Fibroblast of pulmonary artery (primary cell): ENCODE data around the gene ZBTB2.

Experiments used
- DNase-seq: peaks from one replicate; pipeline ENCODE4 v3.0.0-alpha.2; 2010; ENCODE audit warnings: low read depth
- H3K4me3 ChIP-seq: replicated peaks from 2 replicates; pipeline ENCODE4 v1.5.1; 2011; ENCODE audit warnings: low read depth, mild to moderate bottlenecking, control low read depth, low read length, moderate library complexity
- TF ChIP-seq, protein P1 (sequence below): IDR thresholded peaks from 2 replicates; pipeline ENCODE4 v1.5.1; 2011; ENCODE audit warnings: mild to moderate bottlenecking, control low read depth, low read length, inconsistent platforms; ENCODE audit errors: missing control alignments

Gene ZBTB2, protein sequence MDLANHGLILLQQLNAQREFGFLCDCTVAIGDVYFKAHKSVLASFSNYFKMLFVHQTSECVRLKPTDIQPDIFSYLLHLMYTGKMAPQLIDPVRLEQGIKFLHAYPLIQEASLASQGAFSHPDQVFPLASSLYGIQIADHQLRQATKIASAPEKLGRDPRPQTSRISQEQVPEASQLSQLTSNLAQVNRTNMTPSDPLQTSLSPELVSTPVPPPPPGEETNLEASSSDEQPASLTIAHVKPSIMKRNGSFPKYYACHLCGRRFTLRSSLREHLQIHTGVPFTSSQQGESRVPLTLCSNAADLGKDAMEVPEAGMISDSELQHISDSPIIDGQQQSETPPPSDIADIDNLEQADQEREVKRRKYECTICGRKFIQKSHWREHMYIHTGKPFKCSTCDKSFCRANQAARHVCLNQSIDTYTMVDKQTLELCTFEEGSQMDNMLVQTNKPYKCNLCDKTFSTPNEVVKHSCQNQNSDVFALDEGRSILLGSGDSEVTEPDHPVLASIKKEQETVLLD

DNA sequence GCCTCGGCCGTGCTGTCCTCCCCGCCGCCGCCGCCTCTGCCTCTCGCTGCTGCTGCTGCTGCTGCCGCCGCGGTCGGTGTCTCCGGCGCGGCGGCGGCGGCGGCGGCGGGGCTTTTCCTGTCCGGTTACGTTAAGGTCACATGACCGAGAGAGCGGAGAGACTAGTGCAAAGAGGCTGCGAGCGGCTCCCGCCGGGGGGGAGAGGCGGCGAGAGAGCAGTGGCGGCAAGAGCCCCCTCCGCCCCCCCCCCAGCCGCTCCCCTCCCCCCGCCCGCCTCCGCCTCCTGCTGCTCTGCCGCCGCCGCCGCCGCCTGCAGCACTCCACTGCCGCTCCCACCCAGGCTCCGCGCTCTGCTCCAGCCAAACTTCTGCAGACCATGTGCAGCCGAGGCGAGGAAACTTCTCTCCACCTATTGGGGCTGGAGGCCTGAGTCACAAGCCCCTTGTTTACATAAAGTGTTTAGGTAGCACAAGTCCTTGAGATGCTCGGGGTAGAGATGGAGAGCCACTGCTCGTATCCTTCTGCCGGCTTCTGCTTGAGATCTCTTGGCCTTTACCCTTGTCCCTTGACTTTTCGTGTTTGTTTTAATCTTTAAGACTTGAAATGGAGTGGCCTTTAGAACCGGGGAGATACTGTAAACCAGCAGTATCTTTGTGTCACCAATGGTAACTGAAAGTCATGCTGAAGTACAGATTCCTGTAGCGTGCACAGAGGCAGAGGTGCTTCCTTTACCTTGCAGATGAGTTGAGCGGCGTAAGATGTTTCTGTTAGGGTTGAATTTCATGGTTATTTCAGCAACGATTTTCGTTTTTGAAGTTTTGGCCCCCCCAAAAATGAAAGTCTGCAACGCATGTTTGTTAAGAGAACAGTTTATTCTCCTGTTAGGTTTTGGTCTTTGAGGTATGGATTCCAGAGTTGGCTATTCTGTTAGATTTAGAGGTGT, at the start of gene ZBTB2:
TSS of gene ZBTB2 (minus strand) at position 89 of the 943 bp plus-strand sequence. CDS start 17,922 bp downstream, outside the sequence.
- TF ChIP-seq, protein P1, sequence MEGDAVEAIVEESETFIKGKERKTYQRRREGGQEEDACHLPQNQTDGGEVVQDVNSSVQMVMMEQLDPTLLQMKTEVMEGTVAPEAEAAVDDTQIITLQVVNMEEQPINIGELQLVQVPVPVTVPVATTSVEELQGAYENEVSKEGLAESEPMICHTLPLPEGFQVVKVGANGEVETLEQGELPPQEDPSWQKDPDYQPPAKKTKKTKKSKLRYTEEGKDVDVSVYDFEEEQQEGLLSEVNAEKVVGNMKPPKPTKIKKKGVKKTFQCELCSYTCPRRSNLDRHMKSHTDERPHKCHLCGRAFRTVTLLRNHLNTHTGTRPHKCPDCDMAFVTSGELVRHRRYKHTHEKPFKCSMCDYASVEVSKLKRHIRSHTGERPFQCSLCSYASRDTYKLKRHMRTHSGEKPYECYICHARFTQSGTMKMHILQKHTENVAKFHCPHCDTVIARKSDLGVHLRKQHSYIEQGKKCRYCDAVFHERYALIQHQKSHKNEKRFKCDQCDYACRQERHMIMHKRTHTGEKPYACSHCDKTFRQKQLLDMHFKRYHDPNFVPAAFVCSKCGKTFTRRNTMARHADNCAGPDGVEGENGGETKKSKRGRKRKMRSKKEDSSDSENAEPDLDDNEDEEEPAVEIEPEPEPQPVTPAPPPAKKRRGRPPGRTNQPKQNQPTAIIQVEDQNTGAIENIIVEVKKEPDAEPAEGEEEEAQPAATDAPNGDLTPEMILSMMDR, result no peak
- peak within 1 kb of the TSS; percentile 75 for H3K4me3 ChIP-seq
- peak; percentile 74 for DNase-seq

DNA sequence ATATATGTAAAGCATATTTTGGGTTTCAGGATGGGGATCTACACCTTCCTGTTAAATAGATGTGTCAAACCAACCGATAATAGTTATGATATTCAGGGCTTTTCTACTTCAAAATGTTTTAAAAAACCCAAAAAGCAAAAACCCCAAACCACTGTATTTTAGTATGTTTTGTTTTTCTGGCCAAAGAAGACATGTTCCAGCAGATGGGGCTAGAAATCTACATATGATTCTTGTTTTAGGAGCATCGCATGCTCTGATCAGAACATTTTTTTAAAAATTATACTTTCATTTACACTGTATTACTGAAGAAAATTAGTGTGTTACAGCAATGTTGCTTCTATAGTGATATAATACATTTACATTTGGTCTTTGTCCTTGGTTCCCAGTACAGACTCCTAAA, 49.6 kb upstream of the ZBTB2 start:
- no peak overlapping the region for H3K4me3 ChIP-seq
- DNase-seq, result peak; percentile 66
- TF ChIP-seq, protein P1, result peak; percentile 52

DNA sequence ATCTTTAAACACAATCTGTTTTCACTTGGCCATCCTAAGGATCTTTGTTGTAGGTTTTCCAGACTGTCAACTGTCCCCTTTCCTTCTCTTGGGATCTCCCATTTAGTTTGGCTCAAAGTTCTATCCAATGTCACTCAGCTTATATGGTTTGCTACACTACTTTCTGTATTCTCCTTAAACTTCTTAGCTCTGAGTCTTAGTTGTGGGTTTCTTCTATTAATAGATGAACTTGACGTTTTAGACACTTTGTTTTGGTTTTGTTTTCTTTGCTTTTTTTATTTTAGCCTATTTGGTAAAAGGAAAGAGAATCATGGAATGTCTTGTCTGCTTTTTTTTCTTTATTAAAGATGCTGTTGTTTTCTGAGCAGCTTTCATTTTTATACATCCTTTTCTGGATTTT, 49.1 kb upstream of the ZBTB2 start:
- TF ChIP-seq, protein P1, result no peak

DNA sequence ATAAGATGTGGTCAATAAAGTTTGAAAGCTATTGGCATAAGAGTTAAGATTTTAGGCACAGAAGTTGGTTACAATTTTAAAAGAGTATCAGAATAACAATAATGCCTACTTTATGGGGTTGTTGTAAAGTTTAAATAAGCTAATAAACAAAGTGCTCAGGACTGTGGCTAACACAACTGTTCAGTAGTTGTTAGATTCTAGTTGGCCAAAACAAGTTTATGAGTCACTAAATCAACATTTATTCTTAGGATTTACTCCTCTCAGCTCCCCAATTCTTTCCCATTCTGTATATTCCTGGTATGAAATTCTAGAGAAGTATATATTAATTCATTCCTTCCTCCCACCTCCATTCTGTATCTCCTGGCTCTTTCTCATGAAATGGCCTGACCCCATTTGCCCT, 46.0 kb upstream of the ZBTB2 start:
- TF ChIP-seq, protein P1, result no peak
- peak; percentile 26 for DNase-seq
- H3K4me3 ChIP-seq, result no peak overlapping the region

More for the DNA sequence above, 49.1 kb upstream of the ZBTB2 start:
- no peak overlapping the region for H3K4me3 ChIP-seq
- DNase-seq, result no peak

DNA sequence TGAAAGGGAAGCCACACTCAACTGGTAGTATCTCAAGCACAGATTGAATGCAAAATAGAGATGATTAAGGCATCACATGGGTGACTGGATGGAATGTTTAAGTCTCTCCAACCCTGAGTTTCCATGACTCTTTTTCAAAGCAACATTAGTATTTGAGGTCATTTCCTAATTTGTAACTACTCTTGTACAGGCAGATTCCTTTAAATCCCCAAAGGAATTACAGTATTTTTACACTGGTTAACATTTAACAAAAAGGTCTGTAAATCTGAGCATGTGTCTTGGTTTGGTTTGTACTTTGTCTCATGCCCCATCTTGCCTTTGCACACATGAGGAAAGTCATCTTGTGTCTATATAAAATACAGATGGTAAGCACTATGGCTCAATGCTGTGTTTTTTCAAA, 45.4 kb upstream of the ZBTB2 start:
- peak; percentile 60 for DNase-seq
- no peak overlapping the region for H3K4me3 ChIP-seq
- TF ChIP-seq, protein P1, result no peak

DNA sequence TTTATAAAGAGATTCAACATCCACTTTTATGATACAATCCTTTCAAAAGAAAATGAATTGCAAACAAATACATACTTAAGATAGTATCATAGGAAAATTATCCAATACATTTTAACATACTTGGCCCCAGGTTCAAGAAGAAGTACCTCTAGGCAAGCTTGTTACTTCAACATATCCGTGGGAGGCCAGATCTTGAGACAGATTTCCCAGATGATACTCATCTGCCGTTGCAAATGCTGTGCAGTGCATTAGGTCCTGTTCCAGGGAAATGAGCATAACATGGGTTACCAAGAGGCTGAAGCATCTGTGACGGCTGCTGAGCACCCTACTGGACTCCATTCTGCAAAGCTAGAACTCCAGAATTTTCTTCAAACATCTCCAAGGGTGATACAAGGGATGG, 44.9 kb upstream of the ZBTB2 start:
- DNase-seq, result no peak
- H3K4me3 ChIP-seq, result no peak overlapping the region
- TF ChIP-seq, protein P1, result no peak
